Lung (tissue), 12 donors: ENCODE results near the gene TOM1L1. TPM values are rescaled to one million over a fixed set of nuclear protein-coding genes. Genes with fewer than 3 reads are reported as not detected.

Experiments used
- ATAC-seq: fragments of 200-7000 bp; cut with Tn5 transposase; one replicate; pipeline ENCODE4 v1.9.1; 2020; ENCODE audit warnings: moderate number of reproducible peaks; ENCODE audit not compliant: insufficient read depth, low FRiP score
- DNase-seq, 3 donors: peaks; one replicate each; pipeline ENCODE4 v3.0.0-alpha.2; 2013 to 2017
- H3K27ac ChIP-seq, 2 donors: one replicate each; pipeline ENCODE4 v1.5.1; 2013; ENCODE audit warnings: mild to moderate bottlenecking in 2 of 2, moderate library complexity in 2 of 2, control low read depth in 1 of 2, inconsistent platforms in 1 of 2, low read depth in 1 of 2, low read length in 1 of 2
- H3K27me3 ChIP-seq, 3 donors: one replicate each; pipeline ENCODE4 v1.5.1; 2013; ENCODE audit warnings: low read length in 2 of 3; ENCODE audit not compliant: control insufficient read depth in 3 of 3, insufficient read depth in 3 of 3
- H3K36me3 ChIP-seq, 4 donors: one replicate each; pipeline ENCODE4 v1.5.1; 2013; ENCODE audit warnings: low read length in 4 of 4, mild to moderate bottlenecking in 1 of 4, moderate library complexity in 1 of 4; ENCODE audit not compliant: control insufficient read depth in 4 of 4, insufficient read depth in 4 of 4
- H3K4me1 ChIP-seq, 5 donors: one replicate each; pipeline ENCODE4 v1.5.1; 2013; ENCODE audit warnings: low read length in 5 of 5, mild to moderate bottlenecking in 2 of 5, moderate library complexity in 1 of 5; ENCODE audit not compliant: control insufficient read depth in 5 of 5, insufficient read depth in 5 of 5
- H3K4me3 ChIP-seq: one replicate; pipeline ENCODE4 v1.5.1; 2013; ENCODE audit warnings: mild to moderate bottlenecking, control low read depth, moderate library complexity
- H3K9ac ChIP-seq, 2 donors: one replicate each; pipeline ENCODE4 v1.5.1; 2013; ENCODE audit warnings: low read length in 2 of 2, control low read depth in 1 of 2; ENCODE audit not compliant: insufficient read depth in 1 of 2
- H3K9me3 ChIP-seq, 4 donors: one replicate each; pipeline ENCODE4 v1.5.1; 2013; ENCODE audit warnings: low read length in 3 of 4, mild to moderate bottlenecking in 1 of 4, moderate library complexity in 1 of 4; ENCODE audit not compliant: control insufficient read depth in 4 of 4, insufficient read depth in 3 of 4
- CTCF ChIP-seq: IDR thresholded peaks from 2 replicates; pipeline ENCODE4 v1.5.1; 2012; ENCODE audit warnings: mild to moderate bottlenecking; ENCODE audit errors: control extremely low read depth, extremely low read depth
- WGBS, 2 donors: extraction: QIAGEN DNeasy Blood & Tissue Kit; methylation state at CpG; one replicate each; pipeline ENCODE4 v1.1.7; 2013; 5-methylcytosine and 5-hydroxymethylcytosine counted together
- polyA plus RNA-seq, 2 donors: library from polyadenylated mRNA; stranded (reverse); fragments of 200-250 nt; gene quantifications; one replicate each; pipeline ENCODE4 v1.2.1, GENCODE V29; 2013
- total RNA-seq, 2 donors: library from RNA; depleted of rRNA in 1 of 2; stranded (reverse); fragments of >200 nt in 1 of 2; gene quantifications; one replicate each; pipeline ENCODE4 v1.2.1, GENCODE V29; 2014 to 2021
- donor health status: control.
- donor health status: control.
- donor health status: Bipolar disorder and iron deficiency.
- donor health status: healthy.
- donor health status: DM: yes; HTN: yes; CAD: no.

Gene TOM1L1
- total and polyA plus RNA-seq, 4 donors, result 12.2 to 39.1 (median 28.1) TPM

GRCh38 chr17:54972406-54973138 lies 71.9 kb downstream of the TOM1L1 start:
- WGBS, 2 donors, result 78 to 82% methylated on average over 3 of the region's 3 CpGs
- peaks cover under 1 to 11% (median 5%) of the 10 kb centered on the region in 5 donors for H3K4me1 ChIP-seq
- H3K9ac ChIP-seq, result no peak overlapping the region
- no peak for TF ChIP-seq CTCF
- no peaks in the 10 kb centered on the region for H3K27me3 ChIP-seq
- H3K4me3 ChIP-seq, result no peak overlapping the region
- no peak for ATAC-seq
- H3K9me3 ChIP-seq, result no peaks in the 10 kb centered on the region
- no peak overlapping the region for H3K27ac ChIP-seq
- no peak for DNase-seq
- peaks cover 0 to 5% (median 0%) of the 10 kb centered on the region in 4 donors for H3K36me3 ChIP-seq

- Histone ChIP-seq H3K4me3 (no peak overlapping the region), H3K27me3 (no peaks in the 10 kb centered on the region), H3K27ac (no peak overlapping the region), H3K4me1 (peaks cover 2 to 11% (median 2%) of the 10 kb centered on the region in 5 donors), H3K9ac (no peak overlapping the region), H3K36me3 (no peaks in the 10 kb centered on the region), H3K9me3 (no peaks in the 10 kb centered on the region)
- 90 to 93% methylated on average over 3 of the region's 3 CpGs for WGBS, 2 donors
- ATAC-seq (no peak), DNase-seq (no peak)
- no peak for TF ChIP-seq CTCF
Measured at GRCh38 chr17:54974759-54975158, 74.1 kb downstream of the TOM1L1 start.

GRCh38 chr17:54976316-54976715 lies 75.7 kb downstream of the TOM1L1 start:
- Histone ChIP-seq H3K4me1 (peaks cover 0 to 7% (median 2%) of the 10 kb centered on the region in 5 donors), H3K9ac (no peak overlapping the region), H3K9me3 (peaks cover 0 to 7% (median 2%) of the 10 kb centered on the region in 4 donors), H3K27ac (no peak overlapping the region), H3K4me3 (no peak overlapping the region), H3K36me3 (no peaks in the 10 kb centered on the region), H3K27me3 (no peaks in the 10 kb centered on the region)
- TF ChIP-seq CTCF, result no peak
- no peak for DNase-seq
- ATAC-seq, result no peak
- WGBS, 2 donors, result 93 to 98% methylated on average over 3 of the region's 3 CpGs

DNA sequence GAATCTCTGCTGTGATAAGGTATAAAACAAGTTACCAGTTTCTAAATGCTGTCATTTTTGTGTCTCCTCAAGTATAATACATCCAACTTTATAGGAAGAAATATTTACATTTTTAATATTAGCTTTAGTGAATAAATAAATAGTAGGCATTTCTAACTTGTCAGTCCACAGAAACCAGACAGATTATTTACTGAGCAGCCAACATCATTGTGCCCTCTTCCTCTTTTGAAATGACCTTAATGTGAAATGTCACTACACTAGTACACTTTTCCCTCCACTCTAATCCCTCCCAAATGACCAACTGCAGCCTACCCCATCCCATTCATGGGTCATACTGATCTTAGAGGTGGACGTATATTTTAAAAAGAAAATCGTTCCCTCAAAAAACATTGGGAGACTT lies 77.1 kb downstream of the TOM1L1 start:
- Histone ChIP-seq H3K36me3 (no peaks in the 10 kb centered on the region), H3K9me3 (peaks cover 0 to 7% (median 2%) of the 10 kb centered on the region in 4 donors), H3K4me3 (no peak overlapping the region), H3K9ac (no peak overlapping the region), H3K27ac (no peak overlapping the region), H3K27me3 (no peaks in the 10 kb centered on the region), H3K4me1 (peaks cover 0 to 7% (median 2%) of the 10 kb centered on the region in 5 donors)
- ATAC-seq, result no peak
- WGBS, 2 donors, result 89 to 96% methylated on average over 2 of the region's 2 CpGs
- TF ChIP-seq CTCF, result no peak
- no peak for DNase-seq
